Measurements from ENCODE around the gene CD9. TPM values are rescaled to one million over a fixed set of nuclear protein-coding genes. Genes with fewer than 3 reads are reported as not detected.

CD9 gene
- total RNA-seq, 4 donors from 2014 or later, result 464 to 1,007 (median 773) TPM

DNA sequence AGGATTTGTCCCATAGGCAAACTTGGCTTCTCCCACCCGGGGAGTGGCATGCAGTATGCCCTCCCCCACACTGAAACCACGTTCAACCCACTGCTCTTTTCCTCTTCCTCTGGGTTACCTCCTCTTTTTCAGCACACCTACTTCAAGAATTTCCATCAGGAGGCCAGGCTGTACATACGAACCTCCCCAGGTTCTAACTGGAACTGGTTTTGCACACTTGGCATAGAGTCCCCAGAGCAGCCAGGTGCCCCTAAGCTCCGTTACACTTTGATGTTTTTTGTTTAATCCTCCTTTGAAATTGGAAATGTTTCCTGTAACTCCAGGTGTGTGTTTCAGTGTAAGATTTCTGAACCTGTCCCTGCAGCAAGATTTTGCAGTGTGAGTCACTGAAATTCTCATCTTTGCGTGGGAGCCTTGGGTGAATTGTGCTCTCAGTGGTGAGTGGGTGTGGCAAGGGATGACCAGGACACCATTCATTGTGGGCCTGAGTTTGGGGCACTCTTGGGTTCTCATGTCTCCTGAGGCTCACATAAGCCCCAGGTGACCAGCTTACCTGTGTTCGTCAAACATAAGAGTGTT, 18.2 kb downstream of the CD9 start:
- intact Hi-C loops (cut with DNase I), result no loop called here
- H3K36me3 ChIP-seq, result peaks cover 0 to 27% (median 0%) of the 10 kb centered on the region in 3 donors
- H3K9me3 ChIP-seq, result no peaks in the 10 kb centered on the region
- no peak overlapping the region for H3K4me3 ChIP-seq
- no peaks in the 10 kb centered on the region for H3K27me3 ChIP-seq
- peak overlapping the region; percentile 91 to 98 (median 94) for H3K27ac ChIP-seq
- TF ChIP-seq, protein P1, sequence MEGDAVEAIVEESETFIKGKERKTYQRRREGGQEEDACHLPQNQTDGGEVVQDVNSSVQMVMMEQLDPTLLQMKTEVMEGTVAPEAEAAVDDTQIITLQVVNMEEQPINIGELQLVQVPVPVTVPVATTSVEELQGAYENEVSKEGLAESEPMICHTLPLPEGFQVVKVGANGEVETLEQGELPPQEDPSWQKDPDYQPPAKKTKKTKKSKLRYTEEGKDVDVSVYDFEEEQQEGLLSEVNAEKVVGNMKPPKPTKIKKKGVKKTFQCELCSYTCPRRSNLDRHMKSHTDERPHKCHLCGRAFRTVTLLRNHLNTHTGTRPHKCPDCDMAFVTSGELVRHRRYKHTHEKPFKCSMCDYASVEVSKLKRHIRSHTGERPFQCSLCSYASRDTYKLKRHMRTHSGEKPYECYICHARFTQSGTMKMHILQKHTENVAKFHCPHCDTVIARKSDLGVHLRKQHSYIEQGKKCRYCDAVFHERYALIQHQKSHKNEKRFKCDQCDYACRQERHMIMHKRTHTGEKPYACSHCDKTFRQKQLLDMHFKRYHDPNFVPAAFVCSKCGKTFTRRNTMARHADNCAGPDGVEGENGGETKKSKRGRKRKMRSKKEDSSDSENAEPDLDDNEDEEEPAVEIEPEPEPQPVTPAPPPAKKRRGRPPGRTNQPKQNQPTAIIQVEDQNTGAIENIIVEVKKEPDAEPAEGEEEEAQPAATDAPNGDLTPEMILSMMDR (IDR thresholded peaks at IDR 0.05), result no peak
- no peak for TF ChIP-seq POLR2A (IDR thresholded peaks at IDR 0.05)
- WGBS, 2 donors, result 18 to 28% methylated on average over 5 to 6 of the region's 6 CpGs
- no peak for DNase-seq
- H3K4me1 ChIP-seq, result peaks cover 87 to 100% (median 96%) of the 10 kb centered on the region in 3 donors

DNA sequence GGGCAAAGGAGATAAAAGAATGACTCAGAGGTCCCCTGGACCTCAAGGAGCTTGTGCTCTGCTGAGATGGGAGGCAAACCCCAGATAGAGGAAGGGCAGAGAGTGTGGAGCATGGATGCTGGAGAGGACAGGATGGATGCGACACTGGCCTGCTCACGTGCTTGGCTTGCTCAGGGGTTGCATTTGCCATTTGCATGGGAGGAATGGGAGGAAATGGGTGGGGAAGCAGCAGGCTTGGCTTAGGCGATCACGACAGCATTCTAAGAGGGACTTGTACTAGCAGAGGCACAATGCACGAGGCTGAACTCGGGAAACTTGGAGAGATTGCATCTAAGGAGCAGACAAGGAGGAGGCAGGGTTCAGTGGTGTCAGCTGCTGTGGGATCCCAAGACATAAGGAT, 19.8 kb downstream of the CD9 start:
- H3K27ac ChIP-seq, result peak overlapping the region; percentile 68 to 98 (median 92)
- H3K9me3 ChIP-seq, result no peaks in the 10 kb centered on the region
- no peak for DNase-seq
- intact Hi-C loops (cut with DNase I), result no loop called here
- H3K36me3 ChIP-seq, result peaks cover 0 to 37% (median 4%) of the 10 kb centered on the region in 3 donors
- H3K4me3 ChIP-seq, result no peak overlapping the region
- H3K27me3 ChIP-seq, result no peaks in the 10 kb centered on the region
- 12 to 27% methylated on average over 6 of the region's 6 CpGs for WGBS, 2 donors
- peaks cover 90 to 100% (median 96%) of the 10 kb centered on the region in 3 donors for H3K4me1 ChIP-seq
- TF ChIP-seq, protein P1 (IDR thresholded peaks at IDR 0.05), result no peak
- peak in 1 of 4 donors; percentile 10 for TF ChIP-seq POLR2A (IDR thresholded peaks at IDR 0.05)

DNA sequence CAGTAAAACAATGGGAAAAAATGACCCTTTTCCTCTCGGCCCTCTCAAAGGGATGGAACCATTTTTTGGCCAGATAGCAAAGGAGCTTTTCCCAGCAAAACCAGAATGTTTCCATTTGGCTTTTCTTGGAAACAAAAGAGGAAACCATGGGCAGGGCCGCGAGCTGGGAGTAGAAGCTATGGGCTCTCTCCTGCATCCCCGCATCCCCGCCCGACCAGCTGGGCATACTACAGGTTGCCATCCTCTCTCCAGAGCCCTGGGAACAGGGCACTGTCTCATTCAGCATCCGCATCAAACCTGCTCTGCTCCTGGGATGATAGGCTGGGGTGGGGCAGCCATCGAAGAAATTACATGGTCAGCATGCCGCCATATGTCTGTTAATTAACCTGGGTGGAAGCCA, 20.9 kb downstream of the CD9 start:
- 57 to 81% methylated on average over 7 to 9 of the region's 9 CpGs for WGBS, 2 donors
- intact Hi-C loops (cut with DNase I), result no loop called here
- Histone ChIP-seq H3K36me3 (peaks cover 0 to 47% (median 12%) of the 10 kb centered on the region in 3 donors), H3K27ac (peak overlapping the region; percentile 68 to 98 (median 92)), H3K4me3 (no peak overlapping the region), H3K27me3 (no peaks in the 10 kb centered on the region), H3K4me1 (peaks cover 88 to 100% (median 99%) of the 10 kb centered on the region in 3 donors), H3K9me3 (no peaks in the 10 kb centered on the region)
- no peak for DNase-seq
- TF ChIP-seq, protein P1 (IDR thresholded peaks at IDR 0.05), result no peak
- TF ChIP-seq POLR2A (IDR thresholded peaks at IDR 0.05), result no peak

DNA sequence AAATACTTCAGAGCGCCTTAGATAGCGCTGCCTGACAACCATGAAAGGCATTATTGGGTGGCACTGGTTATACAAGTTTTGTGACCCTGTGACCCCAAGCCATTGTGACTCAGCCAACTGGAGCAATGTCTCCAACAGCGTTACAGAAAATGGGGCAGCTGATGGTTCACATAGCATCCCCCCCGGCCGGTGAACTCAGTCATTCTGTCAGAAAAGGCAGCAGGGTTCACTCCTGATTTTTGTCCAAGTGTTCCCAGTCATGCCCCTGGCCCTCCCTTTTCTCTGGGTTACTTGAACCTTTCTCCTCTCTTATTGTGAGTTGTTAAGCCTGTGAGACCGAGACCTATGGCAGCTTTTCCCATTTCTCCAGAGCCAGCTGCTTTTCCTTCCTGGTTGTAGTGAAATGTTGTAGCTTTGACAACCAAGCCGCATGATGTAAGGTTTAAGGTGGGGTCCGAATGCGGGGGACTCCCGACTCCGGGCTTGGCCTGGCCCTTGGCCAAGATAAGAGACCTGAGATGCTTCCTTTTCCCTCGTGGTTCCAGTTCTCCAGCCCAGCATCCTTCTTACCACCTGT, 22.0 kb downstream of the CD9 start:
- Histone ChIP-seq H3K27ac (peak overlapping the region; percentile 91 to 98 (median 92)), H3K36me3 (peaks cover 0 to 48% (median 12%) of the 10 kb centered on the region in 3 donors), H3K9me3 (no peaks in the 10 kb centered on the region), H3K4me3 (no peak overlapping the region), H3K27me3 (no peaks in the 10 kb centered on the region), H3K4me1 (peaks cover 87 to 100% (median 99%) of the 10 kb centered on the region in 3 donors)
- no peak for TF ChIP-seq POLR2A (IDR thresholded peaks at IDR 0.05)
- TF ChIP-seq, protein P1 (IDR thresholded peaks at IDR 0.05), result no peak
- 17 to 32% methylated on average over 11 to 12 of the region's 12 CpGs for WGBS, 2 donors
- no peak for DNase-seq
- intact Hi-C loops (cut with DNase I), result no loop called here

DNA sequence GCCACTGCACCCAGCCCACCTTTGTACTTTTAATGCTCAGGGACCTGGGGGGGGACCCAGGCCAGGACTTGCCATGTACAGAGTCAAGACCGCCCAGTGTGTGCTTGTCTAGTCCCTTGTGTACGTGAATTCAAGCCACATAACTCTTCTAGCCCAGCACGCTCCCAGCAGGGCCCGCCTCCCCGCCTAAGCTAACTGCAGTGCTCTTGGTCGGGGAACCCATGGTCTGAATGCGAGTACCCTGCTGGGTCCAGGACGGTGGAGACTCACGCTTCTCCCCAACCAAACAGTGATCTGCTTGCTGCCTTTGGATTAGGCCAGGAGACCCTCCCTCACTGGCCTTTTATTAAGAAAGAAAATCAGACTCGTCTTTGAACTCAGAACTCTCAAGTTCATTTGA, 23.3 kb downstream of the CD9 start:
- TF ChIP-seq POLR2A (IDR thresholded peaks at IDR 0.05), result no peak
- TF ChIP-seq, protein P1 (IDR thresholded peaks at IDR 0.05), result no peak
- Histone ChIP-seq H3K4me3 (no peak overlapping the region), H3K9me3 (no peaks in the 10 kb centered on the region), H3K27me3 (no peaks in the 10 kb centered on the region), H3K27ac (peak overlapping the region; percentile 91 to 98 (median 92)), H3K4me1 (peaks cover 87 to 100% (median 99%) of the 10 kb centered on the region in 3 donors), H3K36me3 (peaks cover 3 to 62% (median 17%) of the 10 kb centered on the region in 3 donors)
- DNase-seq, result no peak
- intact Hi-C loops (cut with DNase I), result no loop called here
- WGBS, 2 donors, result 59 to 67% methylated on average over 2 to 6 of the region's 10 CpGs

Data from esophagus squamous epithelium (tissue), 5 donors.